ENCODE measurements around the gene ASTN1.

- no peak for TF ChIP-seq CTCF (IDR thresholded peaks at IDR 0.05)
- no peak for TF ChIP-seq POLR2AphosphoS5 (IDR thresholded peaks at IDR 0.05)
Observed at GRCh38 chr1:177106614-177107365, 57.7 kb downstream of the ASTN1 start.
